ENCODE measurements around the gene SLIT2.

The SLIT2 gene, protein sequence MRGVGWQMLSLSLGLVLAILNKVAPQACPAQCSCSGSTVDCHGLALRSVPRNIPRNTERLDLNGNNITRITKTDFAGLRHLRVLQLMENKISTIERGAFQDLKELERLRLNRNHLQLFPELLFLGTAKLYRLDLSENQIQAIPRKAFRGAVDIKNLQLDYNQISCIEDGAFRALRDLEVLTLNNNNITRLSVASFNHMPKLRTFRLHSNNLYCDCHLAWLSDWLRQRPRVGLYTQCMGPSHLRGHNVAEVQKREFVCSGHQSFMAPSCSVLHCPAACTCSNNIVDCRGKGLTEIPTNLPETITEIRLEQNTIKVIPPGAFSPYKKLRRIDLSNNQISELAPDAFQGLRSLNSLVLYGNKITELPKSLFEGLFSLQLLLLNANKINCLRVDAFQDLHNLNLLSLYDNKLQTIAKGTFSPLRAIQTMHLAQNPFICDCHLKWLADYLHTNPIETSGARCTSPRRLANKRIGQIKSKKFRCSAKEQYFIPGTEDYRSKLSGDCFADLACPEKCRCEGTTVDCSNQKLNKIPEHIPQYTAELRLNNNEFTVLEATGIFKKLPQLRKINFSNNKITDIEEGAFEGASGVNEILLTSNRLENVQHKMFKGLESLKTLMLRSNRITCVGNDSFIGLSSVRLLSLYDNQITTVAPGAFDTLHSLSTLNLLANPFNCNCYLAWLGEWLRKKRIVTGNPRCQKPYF (N-terminal part only)
- 0 to 6.3 (median 0.13) reads per million in 17 experiments for total RNA-seq

DNA sequence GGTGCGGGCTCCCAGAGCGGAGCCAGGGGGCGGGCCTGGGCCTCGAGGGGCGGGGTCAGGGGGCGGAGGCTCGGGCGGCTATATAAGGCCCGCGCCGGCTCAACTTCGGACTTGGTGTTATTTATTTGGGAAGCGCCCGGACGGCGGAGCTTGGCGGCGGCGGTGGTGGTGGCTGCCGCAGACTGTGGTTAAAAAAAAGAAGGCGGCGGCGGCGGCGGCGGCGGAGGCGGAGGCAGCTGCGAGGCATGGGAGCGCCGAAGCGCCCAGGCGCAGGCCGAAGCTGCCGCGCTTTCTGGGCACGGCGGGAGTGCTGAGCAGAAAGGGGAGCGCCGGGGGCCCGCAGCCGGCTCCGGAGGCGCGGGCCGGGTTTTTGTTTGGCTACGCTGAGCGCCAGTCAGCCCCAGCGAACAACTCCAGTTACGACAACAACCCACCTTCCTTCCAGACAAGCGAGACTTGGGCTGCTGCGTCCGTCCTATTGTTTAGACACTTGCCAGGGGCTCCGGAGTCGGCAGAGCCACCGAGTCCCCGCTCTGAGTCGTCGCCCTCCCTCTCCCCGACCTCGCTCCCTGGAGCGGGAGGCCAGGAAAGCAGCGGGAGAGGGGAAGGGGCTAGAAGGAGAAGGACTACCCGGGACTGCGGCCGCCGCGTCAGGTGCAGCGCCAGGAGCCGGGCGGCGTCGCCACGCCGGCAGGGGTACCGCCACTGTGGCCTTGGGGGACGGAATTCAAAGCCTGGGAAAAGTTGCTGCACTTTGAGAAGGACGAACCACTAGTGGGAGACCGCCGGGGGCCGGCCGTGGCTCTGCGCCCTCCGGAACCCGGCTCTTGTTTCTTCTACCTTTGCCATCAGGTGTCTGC, at the start of gene SLIT2:
SLIT2 (plus strand) TSS at position 110 of the 860 bp plus-strand sequence. CDS start 1,911 bp downstream, outside the sequence.
- peak in 3 of 4 experiments; percentile 19 to 57 (median 24) for DNase-seq

GRCh38 chr4:20203508-20203907, 48.2 kb upstream of the SLIT2 start:
- no peak for DNase-seq

DNA sequence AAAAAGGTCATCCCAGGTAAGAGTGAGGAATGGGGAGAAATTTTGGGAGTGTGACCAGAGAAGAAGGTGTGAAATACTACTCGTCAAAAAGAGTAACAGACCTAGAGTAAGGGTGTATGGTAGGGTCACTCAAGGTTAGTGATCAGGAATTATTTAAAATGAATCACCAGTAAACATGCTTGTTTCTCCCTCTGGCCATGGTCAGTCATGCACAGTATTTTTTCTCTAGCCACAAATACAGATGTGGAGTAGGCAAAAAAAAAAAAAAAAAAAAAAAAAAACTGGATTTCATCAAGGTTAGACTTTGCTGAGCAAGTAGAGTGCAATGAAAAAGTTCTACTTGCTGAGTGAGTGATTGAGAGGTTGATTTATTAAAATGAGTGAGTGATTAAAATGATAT, 34.2 kb upstream of the SLIT2 start:
- no peak for DNase-seq

DNA sequence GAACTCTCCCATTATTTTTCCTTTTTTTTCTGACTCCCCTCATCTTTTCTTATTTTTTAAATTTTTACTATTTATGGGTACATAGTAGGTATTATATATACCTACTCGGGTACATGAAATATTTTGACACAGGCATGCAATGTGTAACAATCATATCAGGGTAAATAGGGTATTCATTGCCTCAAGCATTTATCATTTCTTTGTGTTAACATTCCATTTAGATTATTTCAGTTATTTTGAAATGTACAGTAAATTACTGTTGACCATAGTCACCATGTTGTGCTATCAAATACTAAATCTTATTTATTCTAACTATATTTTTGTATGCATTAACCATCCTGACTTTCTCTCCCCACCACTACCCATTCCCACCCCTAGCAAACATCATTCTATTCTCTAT, 33.8 kb upstream of the SLIT2 start:
- no peak for DNase-seq

DNA sequence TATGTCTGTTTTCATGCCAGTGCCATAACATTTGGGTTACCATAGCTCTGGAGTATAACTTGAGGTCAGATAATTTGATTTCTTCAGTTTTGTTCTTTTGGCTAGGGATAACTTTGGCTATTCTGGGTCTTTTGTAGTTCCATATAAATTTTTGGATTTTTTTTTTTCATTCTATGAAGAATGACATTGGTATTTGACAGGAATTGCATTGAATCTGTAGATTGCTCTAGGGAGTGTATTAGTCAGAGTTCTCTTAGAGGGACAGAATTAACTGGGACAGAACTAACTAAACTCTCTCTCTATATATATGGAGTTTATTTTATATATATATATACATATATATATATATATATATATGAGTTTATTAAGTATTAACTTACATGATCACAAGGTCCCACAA, 32.2 kb upstream of the SLIT2 start:
- no peak for DNase-seq

- no peak for DNase-seq
These were observed 13.7 kb upstream of the SLIT2 start for GRCh38 chr4:20237894-20238537.

GRCh38 chr4:20248155-20248558, 3.5 kb upstream of the SLIT2 start:
- DNase-seq, result peak; percentile 17 to 62 (median 44)

GRCh38 chr4:20249333-20249732, 2.4 kb upstream of the SLIT2 start:
- DNase-seq, result peak in 2 of 4 experiments; percentile 10 to 12

DNA sequence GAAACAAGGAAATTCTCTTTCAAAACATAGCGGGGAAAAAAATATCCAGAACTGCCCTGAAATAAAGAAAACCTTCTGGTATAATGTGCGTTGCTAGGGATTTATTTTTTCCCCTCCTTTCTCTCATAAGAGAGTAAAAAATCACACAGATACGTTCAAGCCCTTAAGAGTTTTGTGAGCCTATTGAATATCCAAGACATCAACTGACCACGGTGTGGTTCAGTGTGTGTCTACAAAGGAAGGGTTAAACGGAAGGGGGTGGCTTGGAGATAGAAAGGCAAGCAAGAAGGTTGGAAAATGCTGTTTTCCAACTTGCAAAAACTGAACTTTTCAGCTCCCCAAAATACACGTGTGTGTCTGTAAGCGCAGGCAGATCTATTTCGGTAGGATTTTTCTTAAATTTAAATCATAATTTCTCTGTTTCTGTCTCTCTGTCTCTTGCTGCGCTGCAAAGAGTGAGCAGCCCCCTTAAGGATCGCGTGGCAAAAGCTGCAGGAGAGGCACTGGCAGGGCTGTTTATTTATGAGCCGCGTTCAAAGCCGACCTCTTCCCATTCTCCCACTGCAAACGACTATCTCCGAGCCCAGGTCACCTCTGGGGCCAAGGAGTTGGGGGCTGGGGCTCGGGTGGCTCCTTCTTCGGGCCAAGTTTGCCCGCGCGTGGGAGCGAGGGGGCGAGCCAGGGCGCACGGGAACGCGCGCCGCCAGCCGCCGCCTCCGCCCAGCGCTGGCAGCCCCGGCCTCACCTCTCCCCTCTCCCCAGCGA, 492 bp upstream of the SLIT2 start:
- DNase-seq, result no peak

- no peak for DNase-seq
These were observed 1.1 kb downstream of the SLIT2 start for GRCh38 chr4:20252656-20253282.

- no peak for DNase-seq
These were observed 1.6 kb downstream of the SLIT2 start for GRCh38 chr4:20253283-20253734.

GRCh38 chr4:20253735-20254409, 2.2 kb downstream of the SLIT2 start:
- no peak for DNase-seq

DNA sequence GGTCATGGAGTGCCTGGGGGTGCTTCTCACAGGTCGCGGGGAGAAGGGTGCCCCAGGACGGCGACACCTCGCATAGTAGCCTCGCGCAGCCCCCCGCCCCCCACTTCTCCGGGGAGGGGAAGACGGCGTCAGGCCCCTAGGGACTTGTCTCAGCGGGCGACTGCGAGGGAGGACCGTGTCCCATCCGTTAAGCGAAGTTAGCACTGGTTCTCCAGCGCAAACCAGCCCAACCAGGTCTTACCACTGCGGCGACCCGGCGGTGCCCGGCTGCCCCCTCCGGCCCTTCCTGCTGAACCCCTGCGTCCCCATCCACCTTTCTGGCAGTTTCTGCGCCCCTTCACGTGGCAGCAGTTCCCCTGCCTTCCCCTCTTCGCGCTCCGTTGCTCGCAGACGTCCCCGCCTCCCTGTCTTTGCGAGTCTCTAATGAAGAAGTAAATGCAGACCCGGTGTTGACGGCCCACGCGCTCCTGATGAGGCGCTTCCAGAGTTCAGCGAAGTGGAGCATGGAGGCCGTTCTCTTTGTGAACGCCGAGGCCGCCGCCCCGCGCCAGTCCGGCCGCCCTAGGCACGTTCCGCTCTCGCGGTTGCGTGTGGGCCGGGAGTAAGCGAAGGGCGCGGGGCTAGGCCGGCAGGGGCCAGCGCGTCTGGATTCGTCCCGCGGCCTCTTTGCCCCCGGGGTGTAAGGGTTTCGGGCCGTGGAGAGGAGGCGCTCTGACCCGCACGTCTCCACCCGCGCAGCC, 3.0 kb downstream of the SLIT2 start:
- no peak for DNase-seq

DNA sequence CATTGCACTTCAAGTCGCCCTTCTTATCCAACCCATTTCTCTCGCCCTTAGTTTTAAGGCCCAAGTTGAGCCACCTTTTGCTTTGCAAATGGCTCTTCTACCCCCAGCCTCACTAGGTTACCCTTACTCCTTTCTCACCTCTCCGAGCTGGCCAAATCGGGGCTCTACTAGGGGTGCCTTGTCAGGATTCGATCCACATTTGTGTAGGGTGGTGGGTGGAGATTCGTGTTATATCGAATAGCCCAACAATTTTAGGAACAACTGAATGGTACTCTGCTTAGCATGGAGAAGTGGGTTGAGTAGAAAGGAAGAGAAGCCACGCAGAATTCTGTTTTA, 3.5 kb downstream of the SLIT2 start:
- DNase-seq, result no peak

DNA sequence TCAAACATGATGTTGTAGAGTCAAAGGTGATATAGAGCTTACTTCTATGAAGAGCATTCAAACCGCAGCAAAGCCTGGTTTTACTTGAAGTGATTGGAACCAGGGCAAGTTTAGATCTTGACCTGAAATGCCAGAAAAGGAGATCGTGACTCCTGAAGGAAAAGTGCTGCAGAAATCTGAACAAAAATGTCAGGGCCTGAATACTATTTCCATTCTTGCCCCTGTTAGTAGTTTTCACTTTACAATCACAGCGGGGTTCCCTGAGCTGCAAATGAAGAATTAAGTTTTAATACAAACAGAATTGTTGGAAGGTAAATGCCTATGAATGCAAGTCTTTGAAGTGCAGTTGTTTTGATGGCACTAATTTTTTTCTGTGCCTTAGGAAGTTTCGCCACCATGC, 4.1 kb downstream of the SLIT2 start:
- DNase-seq, result no peak

- no peak for DNase-seq
These were observed 4.7 kb downstream of the SLIT2 start for GRCh38 chr4:20256381-20256881.

- DNase-seq, result no peak
These were observed 8.0 kb downstream of the SLIT2 start for GRCh38 chr4:20259707-20260106.

DNA sequence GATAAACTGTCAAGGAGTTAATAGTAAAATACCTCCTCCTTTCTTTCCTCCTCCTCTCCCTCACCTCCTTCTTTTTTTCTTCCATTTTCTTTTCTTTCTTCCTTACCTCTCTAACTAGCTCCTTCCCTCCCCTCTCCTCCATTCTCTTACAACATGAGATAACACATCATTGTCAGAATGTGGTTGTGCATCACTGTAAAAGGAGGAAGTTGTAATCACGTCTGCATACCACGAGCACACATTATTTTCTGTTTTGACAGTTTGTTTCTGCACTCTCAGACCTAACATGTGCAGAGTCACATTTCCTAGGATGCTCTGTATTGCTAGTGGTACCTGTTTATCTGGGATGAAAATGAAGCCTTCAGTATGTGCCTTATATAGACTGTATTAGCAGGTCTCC, 9.1 kb downstream of the SLIT2 start:
- DNase-seq, result no peak

DNA sequence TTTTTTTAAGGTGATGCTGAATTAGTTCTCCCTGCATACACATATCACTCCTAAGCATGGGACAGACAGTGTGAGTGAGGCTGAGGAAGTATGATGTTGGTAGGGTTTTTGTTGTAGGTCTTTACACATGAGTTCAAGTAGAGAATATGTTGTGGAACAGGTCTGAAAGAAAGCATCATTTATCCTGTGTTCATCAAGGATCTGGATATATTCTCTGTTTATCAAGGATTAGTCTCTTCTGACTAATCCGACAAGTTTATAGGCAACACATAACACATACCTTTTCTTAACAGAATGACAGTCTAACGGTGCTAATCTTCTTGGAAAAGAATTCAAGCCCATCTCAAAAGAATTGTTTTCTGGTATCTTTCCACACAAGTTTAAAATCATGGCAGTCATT, 10.5 kb downstream of the SLIT2 start:
- no peak for DNase-seq

DNA sequence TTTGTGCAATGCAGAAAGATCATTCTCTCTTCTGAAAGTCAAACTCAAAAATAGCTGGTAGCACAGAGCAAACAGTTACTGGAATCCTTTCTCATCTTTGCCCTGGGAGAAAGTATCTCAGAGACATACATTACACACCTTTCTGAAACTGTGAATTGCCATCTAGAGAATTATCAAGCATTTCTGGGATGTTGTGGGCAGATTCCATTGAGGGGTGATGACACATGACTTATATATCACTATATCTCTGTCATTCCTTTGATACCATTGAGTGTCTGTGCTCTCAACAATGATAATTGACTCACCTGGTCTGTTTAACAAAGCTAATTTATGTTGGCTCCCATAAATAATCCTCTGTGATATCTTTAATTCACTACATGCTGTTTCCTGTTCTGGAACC, 13.0 kb downstream of the SLIT2 start:
- DNase-seq, result no peak
